ENCODE data around the gene KLHL35. TPM values are rescaled to one million over a fixed set of nuclear protein-coding genes. Genes with fewer than 3 reads are reported as not detected.
"Not testable (repeated sequence)": the region's sequence is repeated elsewhere in the genome, so short reads cannot be mapped to it uniquely, and the experiment has no call there.

Gene KLHL35
- total RNA-seq, 1 donor, result 1.3 TPM

DNA sequence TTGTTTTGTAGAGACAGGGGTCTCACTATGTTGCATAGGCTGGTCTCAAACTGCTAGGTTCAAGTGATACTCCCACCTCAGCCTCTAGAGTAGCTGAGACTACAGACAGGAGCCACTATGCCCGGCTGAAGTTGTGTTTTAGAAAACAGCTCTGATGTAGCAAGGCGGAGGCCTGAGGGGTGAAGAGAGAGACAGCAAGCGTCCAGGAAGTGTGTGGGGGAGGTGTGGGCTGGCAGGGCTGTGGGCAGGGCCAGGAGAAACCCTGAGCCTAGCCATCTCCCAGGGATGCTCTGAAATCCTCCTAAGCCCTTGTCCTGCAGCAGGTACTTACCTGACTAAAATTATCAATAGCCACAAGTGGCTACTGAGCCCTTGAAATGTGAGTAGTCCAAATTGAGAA lies 49.8 kb downstream of the KLHL35 start:
- no peak for DNase-seq (ENCODE audit: low read depth)
- no peak overlapping the region for H3K4me3 ChIP-seq (ENCODE audit: low read depth, low read length)
- TF ChIP-seq, protein P1, sequence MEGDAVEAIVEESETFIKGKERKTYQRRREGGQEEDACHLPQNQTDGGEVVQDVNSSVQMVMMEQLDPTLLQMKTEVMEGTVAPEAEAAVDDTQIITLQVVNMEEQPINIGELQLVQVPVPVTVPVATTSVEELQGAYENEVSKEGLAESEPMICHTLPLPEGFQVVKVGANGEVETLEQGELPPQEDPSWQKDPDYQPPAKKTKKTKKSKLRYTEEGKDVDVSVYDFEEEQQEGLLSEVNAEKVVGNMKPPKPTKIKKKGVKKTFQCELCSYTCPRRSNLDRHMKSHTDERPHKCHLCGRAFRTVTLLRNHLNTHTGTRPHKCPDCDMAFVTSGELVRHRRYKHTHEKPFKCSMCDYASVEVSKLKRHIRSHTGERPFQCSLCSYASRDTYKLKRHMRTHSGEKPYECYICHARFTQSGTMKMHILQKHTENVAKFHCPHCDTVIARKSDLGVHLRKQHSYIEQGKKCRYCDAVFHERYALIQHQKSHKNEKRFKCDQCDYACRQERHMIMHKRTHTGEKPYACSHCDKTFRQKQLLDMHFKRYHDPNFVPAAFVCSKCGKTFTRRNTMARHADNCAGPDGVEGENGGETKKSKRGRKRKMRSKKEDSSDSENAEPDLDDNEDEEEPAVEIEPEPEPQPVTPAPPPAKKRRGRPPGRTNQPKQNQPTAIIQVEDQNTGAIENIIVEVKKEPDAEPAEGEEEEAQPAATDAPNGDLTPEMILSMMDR (IDR thresholded peaks at IDR 0.05; ENCODE audit: insufficient read depth, low read depth, low read length), result no peak

DNA sequence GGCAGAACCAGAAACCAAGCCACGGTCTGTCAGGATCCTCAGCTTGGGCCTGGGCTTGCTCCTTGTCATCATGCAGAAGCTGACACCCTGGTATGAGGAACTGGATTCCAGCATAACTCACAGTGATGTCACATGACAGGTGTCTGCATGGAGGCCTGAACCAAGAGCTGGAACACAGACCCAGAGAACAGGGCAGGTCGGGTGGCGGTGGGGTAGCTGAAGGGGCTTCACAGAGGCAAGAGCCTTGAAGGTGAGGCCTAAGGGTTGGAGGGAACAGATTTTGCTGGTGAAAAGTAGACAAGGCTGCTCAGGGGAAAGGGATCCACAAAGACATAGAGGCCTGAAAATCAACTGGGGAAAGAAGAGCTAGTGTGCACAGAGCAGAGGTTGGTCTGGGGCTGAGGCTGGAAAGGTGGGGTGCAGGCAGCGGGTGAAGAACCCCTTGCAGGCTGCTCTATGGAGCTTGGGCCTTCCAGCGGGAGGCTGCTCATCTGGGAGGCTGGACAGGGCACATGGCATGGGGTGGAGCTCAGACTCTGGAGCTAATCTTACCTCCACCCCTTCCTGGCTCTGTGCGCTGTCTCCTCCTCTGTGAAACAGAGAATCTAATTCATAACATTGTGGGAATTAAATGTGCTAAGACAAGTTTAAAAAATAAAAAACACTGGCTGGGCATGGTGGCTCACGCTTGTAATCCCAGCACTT lies 52.1 kb downstream of the KLHL35 start:
- DNase-seq (ENCODE audit: low read depth), result no peak
- no peak overlapping the region for H3K4me3 ChIP-seq (ENCODE audit: low read depth, low read length)
- TF ChIP-seq, protein P1 (IDR thresholded peaks at IDR 0.05; ENCODE audit: insufficient read depth, low read depth, low read length), result no peak

DNA sequence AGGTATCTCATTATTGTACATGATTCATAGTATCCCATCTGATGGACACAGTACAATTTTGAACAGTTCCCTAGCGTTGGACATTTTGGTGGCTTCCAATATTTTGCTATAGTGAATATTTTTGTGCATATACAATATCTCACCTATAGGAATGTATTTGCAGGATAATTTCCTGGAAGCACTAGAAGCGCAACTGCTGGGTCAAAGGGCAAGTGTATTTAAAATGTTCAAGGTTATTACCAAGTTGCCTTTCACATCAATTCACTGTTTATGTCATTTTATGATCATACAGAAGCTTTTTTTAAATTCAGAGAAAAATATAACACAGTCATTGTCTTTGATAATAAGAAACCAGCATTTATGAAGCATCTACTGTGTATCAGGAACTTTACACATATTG lies 52.8 kb downstream of the KLHL35 start:
- TF ChIP-seq, protein P1 (IDR thresholded peaks at IDR 0.05; ENCODE audit: insufficient read depth, low read depth, low read length), result no peak
- H3K4me3 ChIP-seq (ENCODE audit: low read depth, low read length), result no peak overlapping the region
- no peak for DNase-seq (ENCODE audit: low read depth)

DNA sequence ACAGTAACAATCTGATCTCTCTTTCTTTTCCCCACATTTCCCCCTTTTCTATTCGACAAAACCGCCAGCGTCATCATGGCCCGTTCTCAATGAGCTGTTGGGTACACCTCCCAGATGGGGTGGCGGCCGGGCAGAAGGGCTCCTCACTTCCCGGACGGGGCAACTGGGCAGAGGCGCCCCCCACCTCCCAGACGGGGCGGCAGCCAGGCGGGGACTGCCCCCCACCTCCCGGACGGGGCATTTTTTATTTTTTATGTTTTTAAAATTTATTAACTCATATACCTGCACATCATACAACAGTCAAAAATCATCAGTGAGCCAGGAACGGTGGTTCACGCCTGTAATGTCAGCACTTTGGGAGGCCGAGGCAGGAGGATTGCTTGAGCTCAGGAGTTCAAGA lies 54.2 kb downstream of the KLHL35 start:
- not testable (repeated sequence) for H3K4me3 ChIP-seq (ENCODE audit: low read depth, low read length); DNase-seq (ENCODE audit: low read depth)

DNA sequence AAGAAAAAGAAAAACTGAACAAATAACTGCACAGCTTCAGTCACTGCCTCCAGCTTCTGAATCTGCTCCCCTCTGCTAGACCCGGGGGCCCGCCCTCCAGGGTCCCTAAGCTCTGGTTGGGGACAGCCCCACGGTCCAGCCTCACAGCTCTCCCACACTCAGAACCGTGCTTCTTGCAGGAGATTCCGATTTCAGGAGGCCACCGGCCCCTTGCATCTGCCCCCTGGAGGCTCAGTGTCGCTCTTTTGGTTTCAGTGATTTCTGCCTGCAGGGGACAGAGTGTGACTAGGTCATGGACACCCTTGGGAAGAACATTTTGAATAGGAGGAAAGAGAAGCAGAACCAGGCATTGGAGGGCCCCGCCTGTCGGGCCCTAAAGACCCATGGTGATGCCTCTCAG lies 56.8 kb downstream of the KLHL35 start:
- no peak overlapping the region for H3K4me3 ChIP-seq (ENCODE audit: low read depth, low read length)
- TF ChIP-seq, protein P1 (IDR thresholded peaks at IDR 0.05; ENCODE audit: insufficient read depth, low read depth, low read length), result peak; percentile 37
- no peak for DNase-seq (ENCODE audit: low read depth)

DNA sequence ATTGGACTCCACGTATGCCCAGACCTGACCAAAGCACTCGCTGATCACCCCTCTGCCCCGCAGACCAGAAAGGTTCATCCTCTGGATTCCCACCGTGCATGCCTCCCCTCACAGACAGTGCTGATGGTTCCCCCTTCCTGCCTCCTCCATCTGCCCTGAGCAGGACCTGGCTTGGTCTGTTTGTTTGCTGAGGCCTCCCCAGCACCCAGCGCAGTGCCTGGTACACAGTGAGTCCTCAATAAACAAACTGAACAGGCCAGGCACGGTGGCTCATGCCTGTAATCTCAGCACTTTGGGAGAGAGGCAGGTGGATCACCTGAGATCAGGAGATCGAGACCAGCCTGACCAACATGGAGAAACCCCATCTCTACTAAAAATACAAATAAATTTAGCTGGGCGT lies 57.4 kb downstream of the KLHL35 start:
- no peak overlapping the region for H3K4me3 ChIP-seq (ENCODE audit: low read depth, low read length)
- no peak for DNase-seq (ENCODE audit: low read depth)
- TF ChIP-seq, protein P1 (IDR thresholded peaks at IDR 0.05; ENCODE audit: insufficient read depth, low read depth, low read length), result no peak

DNA sequence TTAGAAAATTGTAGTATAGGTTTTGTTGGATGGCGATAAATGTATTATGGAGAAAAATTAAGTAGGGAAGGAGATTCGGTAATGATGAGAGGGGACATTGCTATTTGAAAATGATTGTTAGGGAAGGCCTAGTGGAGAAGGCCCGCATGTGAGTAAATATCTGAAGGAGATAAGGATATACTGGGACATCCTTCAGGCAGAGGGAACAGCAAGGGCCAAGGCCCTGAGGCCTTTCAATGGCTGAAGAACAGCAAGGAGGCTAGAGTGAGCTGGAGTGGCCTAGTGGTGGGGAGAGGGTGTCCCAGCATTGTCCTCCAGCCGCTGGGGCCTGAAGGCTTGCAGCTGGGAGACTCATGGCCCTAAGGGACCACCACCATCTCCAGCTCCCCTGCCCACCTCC lies 58.4 kb downstream of the KLHL35 start:
- no peak for DNase-seq (ENCODE audit: low read depth)
- TF ChIP-seq, protein P1 (IDR thresholded peaks at IDR 0.05; ENCODE audit: insufficient read depth, low read depth, low read length), result no peak
- no peak overlapping the region for H3K4me3 ChIP-seq (ENCODE audit: low read depth, low read length)

Measured in fibroblast of villous mesenchyme (primary cell).